GM06990 (cell line): ENCODE measurements around the gene CDK2AP2.
"Not testable (repeated sequence)": the region's sequence is repeated elsewhere in the genome, so short reads cannot be mapped to it uniquely, and the experiment has no call there.

ENCODE experiments used
- DNase-seq: peaks from one replicate; pipeline ENCODE4 v3.0.0-alpha.2; 2011; ENCODE audit not compliant: insufficient read length; ENCODE audit errors: extremely low read depth
- H3K27me3 ChIP-seq: replicated peaks from 2 replicates; pipeline ENCODE4 v1.6.0; 2011; ENCODE audit warnings: low read length; ENCODE audit not compliant: control insufficient read depth, insufficient read depth
- H3K36me3 ChIP-seq: 2 replicates; pipeline ENCODE4 v1.5.1; 2011; ENCODE audit warnings: low read length; ENCODE audit not compliant: control insufficient read depth, insufficient read depth
- H3K4me3 ChIP-seq: replicated peaks from 2 replicates; pipeline ENCODE4 v1.5.1; 2011; ENCODE audit warnings: low read depth, mild to moderate bottlenecking, control low read depth, low read length
- TF ChIP-seq, protein P1 (sequence below): IDR thresholded peaks from 2 replicates; pipeline ENCODE4 v1.5.1; 2011; ENCODE audit warnings: low read length, control low read depth, mild to moderate bottlenecking, inconsistent platforms; ENCODE audit not compliant: insufficient read depth, poor library complexity, severe bottlenecking

Gene CDK2AP2

DNA sequence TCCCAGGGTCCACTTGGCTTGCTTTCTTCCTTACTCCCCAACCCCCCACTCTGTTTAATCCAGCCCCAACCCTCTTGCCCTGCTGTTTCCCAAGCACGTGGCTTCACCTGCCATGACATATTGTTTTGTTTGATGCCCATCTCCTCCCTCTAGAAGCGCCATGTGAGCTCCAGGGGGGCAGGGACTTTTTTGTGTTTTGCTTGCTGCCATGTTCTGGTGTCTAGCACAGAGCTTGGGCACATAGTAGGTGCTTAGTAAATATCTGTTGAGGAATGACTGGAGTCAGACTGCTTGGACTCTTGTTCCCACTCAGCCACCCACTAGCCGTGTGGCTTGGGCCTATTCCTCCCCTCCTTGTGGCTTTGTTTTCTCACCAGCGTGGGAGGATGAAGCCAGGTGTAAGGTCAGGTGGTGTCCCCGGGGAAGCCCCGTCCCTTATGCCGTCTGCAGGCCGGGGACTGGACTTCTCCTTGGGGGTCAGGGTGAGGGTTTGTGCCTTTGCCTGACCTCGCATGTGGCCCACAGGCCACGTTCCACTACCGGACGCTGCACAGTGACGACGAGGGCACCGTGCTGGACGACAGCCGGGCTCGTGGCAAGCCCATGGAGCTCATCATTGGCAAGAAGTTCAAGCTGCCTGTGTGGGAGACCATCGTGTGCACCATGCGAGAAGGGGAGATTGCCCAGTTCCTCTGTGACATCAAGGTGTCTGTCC is 21.3 kb downstream of the CDK2AP2 start:
- Histone ChIP-seq H3K4me3 (no peak overlapping the region), H3K27me3 (no peaks in the 10 kb centered on the region), H3K36me3 (peaks cover 19% of the 10 kb centered on the region)
- TF ChIP-seq, protein P1, sequence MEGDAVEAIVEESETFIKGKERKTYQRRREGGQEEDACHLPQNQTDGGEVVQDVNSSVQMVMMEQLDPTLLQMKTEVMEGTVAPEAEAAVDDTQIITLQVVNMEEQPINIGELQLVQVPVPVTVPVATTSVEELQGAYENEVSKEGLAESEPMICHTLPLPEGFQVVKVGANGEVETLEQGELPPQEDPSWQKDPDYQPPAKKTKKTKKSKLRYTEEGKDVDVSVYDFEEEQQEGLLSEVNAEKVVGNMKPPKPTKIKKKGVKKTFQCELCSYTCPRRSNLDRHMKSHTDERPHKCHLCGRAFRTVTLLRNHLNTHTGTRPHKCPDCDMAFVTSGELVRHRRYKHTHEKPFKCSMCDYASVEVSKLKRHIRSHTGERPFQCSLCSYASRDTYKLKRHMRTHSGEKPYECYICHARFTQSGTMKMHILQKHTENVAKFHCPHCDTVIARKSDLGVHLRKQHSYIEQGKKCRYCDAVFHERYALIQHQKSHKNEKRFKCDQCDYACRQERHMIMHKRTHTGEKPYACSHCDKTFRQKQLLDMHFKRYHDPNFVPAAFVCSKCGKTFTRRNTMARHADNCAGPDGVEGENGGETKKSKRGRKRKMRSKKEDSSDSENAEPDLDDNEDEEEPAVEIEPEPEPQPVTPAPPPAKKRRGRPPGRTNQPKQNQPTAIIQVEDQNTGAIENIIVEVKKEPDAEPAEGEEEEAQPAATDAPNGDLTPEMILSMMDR: no peak
- peak; percentile 87 for DNase-seq

DNA sequence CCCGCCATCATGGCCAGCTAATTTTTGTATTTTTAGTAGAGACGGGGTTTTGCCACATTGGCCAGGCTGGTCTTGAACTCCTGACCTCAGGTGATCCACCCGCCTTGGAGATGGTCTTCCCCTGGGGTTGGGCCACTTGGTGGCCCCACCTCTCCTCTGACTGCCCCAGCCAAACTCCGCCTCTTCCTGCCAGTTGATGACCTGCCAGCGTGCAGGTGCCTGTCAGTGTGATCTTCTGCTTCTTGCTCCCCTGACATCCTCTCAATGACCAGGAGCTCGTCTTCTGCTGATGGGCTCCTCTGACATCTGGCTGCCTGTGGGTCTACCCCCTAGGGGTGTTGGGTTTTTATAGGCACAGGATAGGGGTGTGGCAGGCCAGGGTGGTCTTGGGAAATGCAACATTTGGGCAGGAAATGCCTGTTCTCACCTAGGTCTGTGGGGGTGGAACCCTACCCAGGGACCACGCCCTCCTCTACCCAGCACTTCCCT is 22.0 kb downstream of the CDK2AP2 start:
- H3K36me3 ChIP-seq: peaks cover 14% of the 10 kb centered on the region

DNA sequence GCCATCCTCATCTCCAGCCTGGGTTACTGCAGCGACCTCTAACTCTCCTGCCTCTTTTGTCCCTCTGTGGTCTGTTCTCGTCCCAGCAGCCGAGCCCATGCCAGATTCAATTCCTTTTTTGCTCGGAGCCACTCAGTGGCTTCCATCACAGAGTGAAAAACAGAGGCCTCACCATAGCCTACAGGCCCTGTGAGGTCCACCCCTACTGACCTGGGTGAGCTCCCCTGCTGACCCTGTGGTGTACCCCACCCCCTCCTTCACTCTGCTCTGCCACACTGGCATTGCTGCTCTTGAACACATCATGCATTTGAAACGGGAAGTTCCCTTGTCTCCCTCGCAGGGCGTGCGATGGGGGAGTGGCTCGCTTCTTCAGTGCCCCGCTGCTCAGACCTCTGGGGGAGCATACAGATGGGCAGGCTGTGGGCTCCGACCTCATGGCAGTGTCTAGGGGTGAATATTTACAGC is 23.1 kb downstream of the CDK2AP2 start:
- peaks cover 6% of the 10 kb centered on the region for H3K36me3 ChIP-seq
- no peaks in the 10 kb centered on the region for H3K27me3 ChIP-seq
- DNase-seq: peak; percentile 81
- H3K4me3 ChIP-seq: peak overlapping the region; percentile 63
- TF ChIP-seq, protein P1: no peak

More for the DNA sequence above, 22.0 kb downstream of the CDK2AP2 start:
- H3K27me3 ChIP-seq, H3K4me3 ChIP-seq: not testable (repeated sequence)
- peak; percentile 82 for DNase-seq

DNA sequence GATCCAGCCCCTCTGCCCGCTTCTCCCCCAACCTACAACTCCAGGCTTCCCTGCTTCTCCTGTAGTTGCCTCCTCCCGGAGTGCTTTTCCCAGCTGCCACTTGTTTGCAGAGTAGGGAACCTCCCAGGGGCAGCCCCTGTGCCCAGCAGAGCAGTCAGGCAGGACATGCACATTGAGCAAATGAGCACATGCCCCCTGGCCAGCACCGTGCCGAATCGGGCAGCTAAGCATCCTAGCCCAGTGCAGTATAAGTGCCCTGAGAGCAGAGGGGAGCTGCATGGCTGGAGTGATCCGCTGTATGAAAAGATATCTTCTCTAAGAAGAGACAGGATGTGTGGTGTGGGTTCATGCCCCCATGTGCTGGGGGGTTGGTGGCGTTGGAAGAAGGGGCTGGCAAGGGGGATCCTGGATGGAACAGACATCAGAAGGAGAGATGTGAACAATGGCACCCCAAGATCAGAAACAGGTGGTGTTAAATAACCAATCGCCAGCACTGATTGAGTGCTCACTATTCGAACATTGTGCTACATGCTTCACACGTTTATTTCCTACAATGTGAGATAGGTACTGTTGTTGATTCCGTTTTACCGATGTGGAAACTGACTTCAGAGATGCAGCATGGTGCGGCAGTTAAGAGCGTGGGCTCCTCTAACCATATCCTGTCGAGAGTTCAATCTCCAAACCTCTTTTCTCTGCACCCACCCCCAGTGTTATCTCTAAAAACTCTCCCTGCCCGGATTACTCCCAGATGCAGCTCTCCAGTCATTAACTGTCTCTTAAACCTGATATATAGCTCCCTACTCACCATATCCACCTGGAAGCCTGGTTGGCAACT is 23.9 kb downstream of the CDK2AP2 start:
- Histone ChIP-seq H3K27me3 (no peaks in the 10 kb centered on the region), H3K36me3 (peaks cover under 1% of the 10 kb centered on the region; the same call in 1 of the 2 replicates), H3K4me3 (peak overlapping the region; percentile 63)
- DNase-seq: peak; percentile 50
- TF ChIP-seq, protein P1: no peak

DNA sequence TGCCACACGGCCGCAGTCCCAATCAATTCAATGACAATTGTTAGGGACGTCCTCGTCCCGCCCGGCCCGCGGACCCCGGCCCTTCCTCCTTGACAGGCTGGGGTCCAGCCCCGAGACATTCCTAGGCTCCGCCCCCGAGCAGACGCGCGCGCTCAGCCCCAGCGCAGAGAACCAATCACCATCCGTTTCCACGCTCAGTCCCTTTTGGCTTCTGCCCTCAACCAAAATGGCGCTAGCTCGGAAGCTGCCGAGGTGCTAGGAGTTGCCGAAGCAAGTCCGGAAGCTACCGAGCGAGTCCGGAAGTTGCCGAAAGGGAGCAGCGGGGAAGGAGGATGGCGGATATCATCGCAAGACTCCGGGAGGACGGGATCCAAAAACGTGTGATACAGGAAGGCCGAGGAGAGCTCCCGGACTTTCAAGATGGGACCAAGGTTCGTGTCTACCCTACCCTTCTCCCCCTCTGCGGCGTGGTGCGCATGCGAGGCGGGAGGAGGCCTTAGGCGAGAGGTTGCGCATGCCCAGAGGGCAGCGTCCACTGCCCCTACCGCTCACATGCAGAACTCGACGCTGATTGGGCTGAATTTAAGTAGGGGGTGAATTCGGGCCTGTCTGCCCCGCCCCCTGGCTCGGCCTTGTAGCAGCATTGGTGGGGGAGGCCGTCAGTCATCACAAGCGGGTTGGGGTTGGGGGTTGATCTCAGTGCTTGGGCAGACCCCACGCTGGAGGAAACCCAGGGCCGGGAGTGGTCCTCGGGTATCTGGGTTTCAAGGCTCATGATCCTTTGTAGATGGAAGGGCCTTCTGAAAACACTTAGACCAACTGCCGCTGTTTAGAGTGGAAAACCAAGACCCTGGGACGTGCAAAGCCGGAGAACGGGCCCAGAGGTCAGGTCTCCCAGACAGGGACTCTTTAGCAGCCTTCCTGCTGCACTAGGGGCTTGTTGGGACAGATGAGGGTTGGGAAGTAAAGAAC is 24.8 kb downstream of the CDK2AP2 start, which contains the start of gene AIP:
Gene AIP (plus strand): TSS at position 200 of the 972 bp plus-strand sequence. CDS start 133 bp downstream, at position 333.
- Histone ChIP-seq H3K27me3 (no peaks in the 10 kb centered on the region), H3K4me3 (peak within 1 kb of the TSS; percentile 63), H3K36me3 (no peaks in the 10 kb centered on the region; the same call in 1 of the 2 replicates)
- peak; percentile 96 for DNase-seq
- TF ChIP-seq, protein P1: peak; percentile 3
